Progenitor cell of endocrine pancreas (in vitro differentiated cells): Measurements from ENCODE around the gene ANAPC16. TPM values are rescaled to one million over a fixed set of nuclear protein-coding genes. Genes with fewer than 3 reads are reported as not detected.

ENCODE experiments used
- DNase-seq: peaks from one replicate; pipeline ENCODE4 v3.0.0; 2021; ENCODE audit warnings: low spot score; ENCODE audit not compliant: unreplicated experiment
- H3K27ac Mint-ChIP-seq: 2 replicates; pipeline ENCODE4 v1.8.0; 2021; ENCODE audit warnings: mild to moderate bottlenecking, moderate library complexity, mixed read lengths
- H3K27me3 Mint-ChIP-seq: 2 replicates; pipeline ENCODE4 v1.8.0; 2021; ENCODE audit warnings: mixed read lengths
- H3K36me3 Mint-ChIP-seq: 2 replicates; pipeline ENCODE4 v1.8.0; 2022; ENCODE audit warnings: mixed read lengths; ENCODE audit not compliant: insufficient read depth
- H3K4me1 Mint-ChIP-seq: 2 replicates; pipeline ENCODE4 v1.8.0; 2021; ENCODE audit warnings: low read depth, mixed read lengths
- H3K4me3 Mint-ChIP-seq: 2 replicates; pipeline ENCODE4 v1.8.0; 2021; ENCODE audit warnings: low read depth, mild to moderate bottlenecking, moderate library complexity, mixed read lengths
- H3K9me3 Mint-ChIP-seq: 2 replicates; pipeline ENCODE4 v1.8.0; 2021; ENCODE audit warnings: low read depth, mixed read lengths
- total RNA-seq: library from RNA; stranded (reverse); gene quantifications from 2 replicates; pipeline ENCODE4 v1.2.1, GENCODE V29; 2021
- TF ChIP-seq, protein P1 (sequence below): fragments of 200-600 bp; sonication (generic); IDR thresholded peaks from one replicate; pipeline ENCODE4 v1.5.0; 2021; ENCODE audit warnings: antibody characterized with exemption, mild to moderate bottlenecking; ENCODE audit not compliant: unreplicated experiment

Gene ANAPC16
- total RNA-seq, 1 donor from 2014 or later = 85.9 TPM

DNA sequence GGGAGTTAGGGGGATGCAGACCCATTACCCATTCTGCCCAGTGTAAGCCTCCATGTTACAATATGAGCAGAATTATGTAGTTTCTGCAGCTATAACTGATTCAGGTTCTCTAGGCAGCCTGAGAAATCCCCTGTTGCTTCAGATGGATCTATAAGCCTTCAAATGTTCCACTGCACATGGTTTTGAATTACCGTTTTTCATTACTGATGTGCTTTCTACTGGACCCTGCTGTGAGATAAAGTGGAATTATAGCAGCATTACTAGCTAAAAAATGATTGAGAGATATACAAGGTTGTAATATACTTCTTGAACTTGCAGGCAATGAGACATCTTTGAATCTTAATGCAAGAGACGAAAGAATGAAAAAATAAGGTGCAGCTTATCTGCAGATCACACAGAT lies 38.4 kb upstream of the ANAPC16 start:
- Mint-ChIP-seq H3K9me3 (no peaks in the 10 kb centered on the region), H3K27ac (no peak overlapping the region), H3K4me1 (no peaks in the 10 kb centered on the region), H3K27me3 (no peaks in the 10 kb centered on the region), H3K36me3 (peaks cover 9% of the 10 kb centered on the region), H3K4me3 (no peak overlapping the region)
- no peak for DNase-seq
- TF ChIP-seq, protein P1, sequence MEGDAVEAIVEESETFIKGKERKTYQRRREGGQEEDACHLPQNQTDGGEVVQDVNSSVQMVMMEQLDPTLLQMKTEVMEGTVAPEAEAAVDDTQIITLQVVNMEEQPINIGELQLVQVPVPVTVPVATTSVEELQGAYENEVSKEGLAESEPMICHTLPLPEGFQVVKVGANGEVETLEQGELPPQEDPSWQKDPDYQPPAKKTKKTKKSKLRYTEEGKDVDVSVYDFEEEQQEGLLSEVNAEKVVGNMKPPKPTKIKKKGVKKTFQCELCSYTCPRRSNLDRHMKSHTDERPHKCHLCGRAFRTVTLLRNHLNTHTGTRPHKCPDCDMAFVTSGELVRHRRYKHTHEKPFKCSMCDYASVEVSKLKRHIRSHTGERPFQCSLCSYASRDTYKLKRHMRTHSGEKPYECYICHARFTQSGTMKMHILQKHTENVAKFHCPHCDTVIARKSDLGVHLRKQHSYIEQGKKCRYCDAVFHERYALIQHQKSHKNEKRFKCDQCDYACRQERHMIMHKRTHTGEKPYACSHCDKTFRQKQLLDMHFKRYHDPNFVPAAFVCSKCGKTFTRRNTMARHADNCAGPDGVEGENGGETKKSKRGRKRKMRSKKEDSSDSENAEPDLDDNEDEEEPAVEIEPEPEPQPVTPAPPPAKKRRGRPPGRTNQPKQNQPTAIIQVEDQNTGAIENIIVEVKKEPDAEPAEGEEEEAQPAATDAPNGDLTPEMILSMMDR = no peak

- Mint-ChIP-seq H3K27ac (no peak overlapping the region), H3K4me1 (no peaks in the 10 kb centered on the region), H3K9me3 (peaks cover 7% of the 10 kb centered on the region), H3K27me3 (no peaks in the 10 kb centered on the region), H3K4me3 (no peak overlapping the region), H3K36me3 (peaks cover 27% of the 10 kb centered on the region)
- no peak for DNase-seq
- TF ChIP-seq, protein P1 = no peak
Observed at GRCh38 chr10:72184156-72184555, 31.7 kb upstream of the ANAPC16 start.

GRCh38 chr10:72186258-72186981 lies 29.4 kb upstream of the ANAPC16 start:
- Mint-ChIP-seq H3K27ac (peak overlapping the region; percentile 31), H3K36me3 (peaks cover 29% of the 10 kb centered on the region), H3K4me3 (no peak overlapping the region), H3K9me3 (peaks cover 7% of the 10 kb centered on the region), H3K4me1 (no peaks in the 10 kb centered on the region), H3K27me3 (no peaks in the 10 kb centered on the region)
- no peak for DNase-seq
- TF ChIP-seq, protein P1 = no peak

- H3K27me3 Mint-ChIP-seq = no peaks in the 10 kb centered on the region
- no peak overlapping the region for H3K27ac Mint-ChIP-seq
- H3K36me3 Mint-ChIP-seq = peaks cover 29% of the 10 kb centered on the region
- DNase-seq = no peak
- no peaks in the 10 kb centered on the region for H3K4me1 Mint-ChIP-seq
- H3K4me3 Mint-ChIP-seq = no peak overlapping the region
- H3K9me3 Mint-ChIP-seq = peaks cover 7% of the 10 kb centered on the region
- TF ChIP-seq, protein P1 = no peak
Observed at GRCh38 chr10:72186982-72187330, 28.9 kb upstream of the ANAPC16 start.

DNA sequence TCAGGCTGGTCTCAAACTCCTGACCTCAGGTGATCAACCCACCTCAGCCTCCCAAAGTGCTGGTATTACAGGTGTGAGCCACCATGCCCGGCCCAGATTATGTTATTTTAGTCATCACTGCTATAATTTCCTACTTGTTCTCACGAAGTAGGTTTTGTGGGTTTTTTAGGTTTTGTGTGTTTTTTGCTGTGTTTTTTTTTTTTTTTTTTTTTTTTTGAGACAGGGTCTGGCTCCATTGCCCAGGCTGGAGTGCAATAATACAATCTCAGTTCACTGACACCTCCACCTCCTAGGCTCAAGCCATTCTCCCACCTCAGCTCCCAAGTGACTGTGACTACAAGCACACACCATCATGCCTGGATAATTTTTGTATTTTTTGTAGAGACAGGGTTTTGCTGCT lies 20.9 kb upstream of the ANAPC16 start:
- no peaks in the 10 kb centered on the region for H3K27me3 Mint-ChIP-seq
- no peak overlapping the region for H3K4me3 Mint-ChIP-seq
- peaks cover 15% of the 10 kb centered on the region for H3K36me3 Mint-ChIP-seq
- DNase-seq = no peak
- H3K9me3 Mint-ChIP-seq = no peaks in the 10 kb centered on the region
- H3K4me1 Mint-ChIP-seq = no peaks in the 10 kb centered on the region
- no peak overlapping the region for H3K27ac Mint-ChIP-seq
- TF ChIP-seq, protein P1 = no peak
